Panc1 (cell line): ENCODE measurements around the gene TMEM121. TPM values are rescaled to one million over a fixed set of nuclear protein-coding genes. Genes with fewer than 3 reads are reported as not detected.
A peak's percentile ranks its signal among the peaks of the same experiment; 100 is the strongest.

Source experiments
- ATAC-seq: fragments of 200-7000 bp; cut with Tn5 transposase; 2 replicates; pipeline ENCODE4 v1.9.1; 2020; ENCODE audit warnings: mild to moderate bottlenecking, moderate library complexity
- BruUV-seq: library from RNA; stranded (reverse); fragments of 400-500 nt; replicated peaks from 2 replicates; lab custom pipeline; 2021; lab: Mats Ljungman, UMichigan
- CTCF ChIA-PET: fragments of 300-600 bp; sonication (Branson Sonifier 250); formaldehyde crosslinking; loops from one replicate; lab custom pipeline; 2022; ENCODE audit warnings: antibody characterized with exemption; lab: Charles Lee
- POLR2A ChIA-PET: fragments of 300-600 bp; sonication (Branson Sonifier 250); formaldehyde crosslinking; loops from one replicate; lab custom pipeline; 2022; ENCODE audit warnings: antibody characterized with exemption; lab: Charles Lee
- DNase-seq: peaks from one replicate; pipeline ENCODE4 v3.0.0-alpha.2; 2010; ENCODE audit warnings: low read depth, low spot score
- H3K27ac ChIP-seq: 2 replicates; pipeline ENCODE4 v1.5.1; 2011; ENCODE audit warnings: mild to moderate bottlenecking, low read length, inconsistent platforms
- H3K27me3 ChIP-seq: fragments of 200-500 bp; sonication (Bioruptor generic); 2 replicates; pipeline ENCODE4 v1.6.0; 2014; ENCODE audit warnings: low read length, inconsistent platforms; ENCODE audit not compliant: control insufficient read depth, insufficient read depth
- H3K36me3 ChIP-seq: fragments of 200-500 bp; sonication (Bioruptor generic); 2 replicates; pipeline ENCODE4 v1.5.1; 2014; ENCODE audit warnings: inconsistent platforms, mild to moderate bottlenecking, low read length, moderate library complexity; ENCODE audit not compliant: control insufficient read depth, insufficient read depth
- H3K4me1 ChIP-seq: 2 replicates; pipeline ENCODE4 v1.5.1; 2011; ENCODE audit warnings: inconsistent platforms, mild to moderate bottlenecking, low read length, moderate library complexity; ENCODE audit not compliant: control insufficient read depth, insufficient read depth
- H3K4me3 ChIP-seq, 2 experiments: 2 replicates each; pipeline ENCODE4 v1.5.1; 2011 to 2012; ENCODE audit warnings: low read depth in 2 of 2, low read length in 2 of 2, mild to moderate bottlenecking in 2 of 2, inconsistent platforms in 1 of 2, moderate library complexity in 1 of 2
- H3K9me3 ChIP-seq: fragments of 200-500 bp; sonication (Bioruptor generic); 2 replicates; pipeline ENCODE4 v1.5.1; 2014; ENCODE audit warnings: low read depth, mild to moderate bottlenecking, inconsistent platforms, low read length, moderate library complexity; ENCODE audit not compliant: control insufficient read depth, insufficient read depth
- CTCF ChIP-seq: fragments of 450-650 bp; IDR thresholded peaks from 2 replicates; pipeline ENCODE4 v1.5.1; 2017; ENCODE audit warnings: mild to moderate bottlenecking
- POLR2AphosphoS5 ChIP-seq: IDR thresholded peaks from 2 replicates; pipeline ENCODE4 v1.6.1; 2012; ENCODE audit warnings: mild to moderate bottlenecking, low read depth, low read length, moderate library complexity
- SIN3A ChIP-seq: IDR thresholded peaks from 2 replicates; pipeline ENCODE4 v1.6.1; 2012; ENCODE audit warnings: low read depth, mild to moderate bottlenecking, low read length, moderate library complexity, borderline replicate concordance; ENCODE audit not compliant: insufficient read depth
- TCF7L2 ChIP-seq: IDR thresholded peaks from 2 replicates; pipeline ENCODE4 v1.6.1; 2011; ENCODE audit warnings: mild to moderate bottlenecking, low read depth, low read length, inconsistent platforms
- in situ Hi-C: cut with HindIII; loops from 2 replicates; pipeline ENCODE4 v1.10.0; 2016; ENCODE audit warnings: low sequenced_read_pairs, low pct_unique_long_range_greater_than_20kb
- intact Hi-C: fragments of 100-400 bp; cut with micrococcal nuclease; formaldehyde crosslinking; loops from one replicate; pipeline ENCODE4 v1.10.0; 2022; ENCODE audit not compliant: unreplicated experiment
- total RNA-seq: library from RNA; stranded (reverse); gene quantifications from one replicate; pipeline ENCODE4 v1.2.1, GENCODE V29; 2021; ENCODE audit not compliant: unreplicated experiment
- TF ChIP-seq, protein P1 (sequence below), 2 experiments: IDR thresholded peaks; 2 replicates each; pipeline ENCODE4 v1.6.1; 2011 to 2012; ENCODE audit warnings: low read depth in 2 of 2, control low read depth in 1 of 2, low read length in 1 of 2, mild to moderate bottlenecking in 1 of 2, moderate library complexity in 1 of 2; ENCODE audit not compliant: insufficient read depth in 1 of 2

TMEM121 gene
- total RNA-seq, 1 experiment from 2014 or later = 4.6 TPM

DNA sequence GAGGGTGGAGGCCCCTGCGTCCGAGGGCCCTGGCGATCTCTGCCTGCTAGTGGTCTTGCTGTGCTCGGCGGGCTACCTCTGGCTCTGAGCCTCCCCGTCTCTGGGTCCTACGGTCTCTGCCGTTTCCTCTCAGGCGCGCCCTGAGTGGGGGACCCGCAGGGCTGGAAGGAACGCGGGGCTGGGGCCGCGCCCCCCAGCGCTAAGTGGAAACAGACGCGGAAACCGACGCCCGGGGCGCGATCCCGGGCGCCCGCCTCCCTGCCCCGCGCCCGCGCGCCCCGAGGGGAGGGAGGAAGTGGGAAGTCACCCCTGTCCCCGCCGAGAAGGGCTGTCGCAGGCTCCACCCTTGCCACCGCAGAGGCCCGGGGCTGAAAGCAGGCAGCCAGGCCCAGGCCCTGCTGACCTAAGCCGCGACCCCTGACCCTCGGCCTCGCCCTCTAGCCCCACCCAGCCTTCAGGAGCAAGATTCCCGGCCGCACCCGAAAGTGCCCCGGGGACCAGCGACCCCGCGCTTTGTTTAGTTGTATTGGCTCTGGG, 38.9 kb upstream of the TMEM121 start:
- ATAC-seq = no peak

GRCh38 chr14:105487986-105488777, 38.2 kb upstream of the TMEM121 start:
- H3K27me3 ChIP-seq = no peaks in the 10 kb centered on the region
- no peak for DNase-seq
- H3K4me3 ChIP-seq = peak overlapping the region; percentile 58 to 67
- TSS peak; percentile 71 for BruUV-seq
- ATAC-seq = no peak
- ChIA-PET POLR2A (no interaction called here), CTCF (interaction anchor here (1.7 kb wide), 1 partner anchor 7 kb away, joined by 18 read pairs; no protein-coding TSS in a partner anchor)
- no peaks in the 10 kb centered on the region for H3K9me3 ChIP-seq
- in situ Hi-C loops = no loop called here
- H3K4me1 ChIP-seq = peaks cover 31% of the 10 kb centered on the region
- H3K36me3 ChIP-seq = no peaks in the 10 kb centered on the region; the same call in 1 of the 2 replicates
- TF ChIP-seq SIN3A (no peak), CTCF (peak; percentile 24)
- TF ChIP-seq, protein P1, sequence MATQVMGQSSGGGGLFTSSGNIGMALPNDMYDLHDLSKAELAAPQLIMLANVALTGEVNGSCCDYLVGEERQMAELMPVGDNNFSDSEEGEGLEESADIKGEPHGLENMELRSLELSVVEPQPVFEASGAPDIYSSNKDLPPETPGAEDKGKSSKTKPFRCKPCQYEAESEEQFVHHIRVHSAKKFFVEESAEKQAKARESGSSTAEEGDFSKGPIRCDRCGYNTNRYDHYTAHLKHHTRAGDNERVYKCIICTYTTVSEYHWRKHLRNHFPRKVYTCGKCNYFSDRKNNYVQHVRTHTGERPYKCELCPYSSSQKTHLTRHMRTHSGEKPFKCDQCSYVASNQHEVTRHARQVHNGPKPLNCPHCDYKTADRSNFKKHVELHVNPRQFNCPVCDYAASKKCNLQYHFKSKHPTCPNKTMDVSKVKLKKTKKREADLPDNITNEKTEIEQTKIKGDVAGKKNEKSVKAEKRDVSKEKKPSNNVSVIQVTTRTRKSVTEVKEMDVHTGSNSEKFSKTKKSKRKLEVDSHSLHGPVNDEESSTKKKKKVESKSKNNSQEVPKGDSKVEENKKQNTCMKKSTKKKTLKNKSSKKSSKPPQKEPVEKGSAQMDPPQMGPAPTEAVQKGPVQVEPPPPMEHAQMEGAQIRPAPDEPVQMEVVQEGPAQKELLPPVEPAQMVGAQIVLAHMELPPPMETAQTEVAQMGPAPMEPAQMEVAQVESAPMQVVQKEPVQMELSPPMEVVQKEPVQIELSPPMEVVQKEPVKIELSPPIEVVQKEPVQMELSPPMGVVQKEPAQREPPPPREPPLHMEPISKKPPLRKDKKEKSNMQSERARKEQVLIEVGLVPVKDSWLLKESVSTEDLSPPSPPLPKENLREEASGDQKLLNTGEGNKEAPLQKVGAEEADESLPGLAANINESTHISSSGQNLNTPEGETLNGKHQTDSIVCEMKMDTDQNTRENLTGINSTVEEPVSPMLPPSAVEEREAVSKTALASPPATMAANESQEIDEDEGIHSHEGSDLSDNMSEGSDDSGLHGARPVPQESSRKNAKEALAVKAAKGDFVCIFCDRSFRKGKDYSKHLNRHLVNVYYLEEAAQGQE (IDR thresholded peaks at IDR 0.05; ENCODE audit: insufficient read depth in 1 of 2, low read depth in 2 of 2, low read length in 1 of 2) = no peak
- peak overlapping the region; percentile 81 for H3K27ac ChIP-seq
- intact Hi-C loops = loop anchor here (10.0 kb wide), 1 partner anchor 113 kb away; no protein-coding TSS in a partner anchor

More for the DNA sequence above, 38.9 kb upstream of the TMEM121 start:
- H3K4me3 ChIP-seq = peak overlapping the region; percentile 58 to 67
- intact Hi-C loops (loop anchor here (10.0 kb wide), 1 partner anchor 113 kb away; no protein-coding TSS in a partner anchor), in situ Hi-C loops (no loop called here)
- no peak for TF ChIP-seq CTCF
- TF ChIP-seq, protein P1 (IDR thresholded peaks at IDR 0.05; ENCODE audit: insufficient read depth in 1 of 2, low read depth in 2 of 2, low read length in 1 of 2) = no peak
- TF ChIP-seq SIN3A = no peak
- TF ChIP-seq POLR2AphosphoS5 = no peak
- TF ChIP-seq TCF7L2 = no peak
- H3K36me3 ChIP-seq = no peaks in the 10 kb centered on the region; the same call in 1 of the 2 replicates
- CTCF ChIA-PET = no interaction called here
- peak overlapping the region; percentile 80 for H3K27ac ChIP-seq
- no peaks in the 10 kb centered on the region for H3K27me3 ChIP-seq
- no peak for DNase-seq
- POLR2A ChIA-PET = no interaction called here
- peaks cover 38% of the 10 kb centered on the region for H3K4me1 ChIP-seq
- H3K9me3 ChIP-seq = no peaks in the 10 kb centered on the region
- BruUV-seq = no TSS peak
